ENCODE results near the gene SPO11. TPM values are rescaled to one million over a fixed set of nuclear protein-coding genes. Genes with fewer than 3 reads are reported as not detected.

The SPO11 gene
- not detected in 2 replicates for polyA plus RNA-seq
- not detected in 2 replicates for polyA minus RNA-seq

DNA sequence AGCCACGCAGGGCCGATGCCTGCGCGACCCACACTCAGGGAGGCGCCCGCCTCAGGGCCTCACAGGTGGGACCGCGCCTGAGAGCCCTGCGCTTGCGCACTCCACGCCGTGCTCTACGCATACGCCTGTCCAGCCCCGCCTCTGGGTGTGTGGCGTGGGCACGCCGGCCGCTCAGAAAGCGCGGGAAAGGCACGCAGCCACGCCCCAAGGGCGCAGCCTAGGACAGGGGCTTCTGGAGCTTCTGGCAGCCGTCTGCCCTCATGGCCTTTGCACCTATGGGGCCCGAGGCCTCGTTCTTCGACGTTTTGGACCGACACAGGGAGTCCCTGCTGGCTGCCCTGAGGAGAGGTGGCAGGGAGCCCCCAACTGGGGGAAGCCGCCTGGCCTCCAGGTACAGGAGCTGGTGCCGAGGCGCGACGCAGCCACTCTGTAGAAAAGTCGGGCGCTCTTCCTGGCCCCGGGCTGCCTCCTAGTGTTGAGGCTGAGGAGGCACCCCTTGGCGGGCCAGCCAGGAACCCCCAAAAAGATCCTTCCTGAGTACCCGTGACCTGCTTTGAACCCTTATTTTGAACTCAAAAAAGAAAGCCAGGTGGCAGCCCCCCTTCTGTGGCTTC, at the start of gene SPO11:
TSS of gene SPO11 (plus strand) at position 196 of the 614 bp plus-strand sequence. CDS start at position 261, 65 bp downstream.
- no peak for TF ChIP-seq SMC3 (conservative IDR thresholded peaks at IDR 0.05; ENCODE audit: poor library complexity)
- TF ChIP-seq CTCF (IDR thresholded peaks at IDR 0.05; ENCODE audit: poor library complexity, severe bottlenecking): no peak
- TF ChIP-seq EZH2 (IDR thresholded peaks at IDR 0.05; ENCODE audit: borderline replicate concordance, insufficient read depth, low read length, poor library complexity, severe bottlenecking): no peak
- no peak for TF ChIP-seq RAD21 (conservative IDR thresholded peaks at IDR 0.05)
- TF ChIP-seq POLR2AphosphoS5 (IDR thresholded peaks at IDR 0.05): no peak
- TF ChIP-seq, protein P1, sequence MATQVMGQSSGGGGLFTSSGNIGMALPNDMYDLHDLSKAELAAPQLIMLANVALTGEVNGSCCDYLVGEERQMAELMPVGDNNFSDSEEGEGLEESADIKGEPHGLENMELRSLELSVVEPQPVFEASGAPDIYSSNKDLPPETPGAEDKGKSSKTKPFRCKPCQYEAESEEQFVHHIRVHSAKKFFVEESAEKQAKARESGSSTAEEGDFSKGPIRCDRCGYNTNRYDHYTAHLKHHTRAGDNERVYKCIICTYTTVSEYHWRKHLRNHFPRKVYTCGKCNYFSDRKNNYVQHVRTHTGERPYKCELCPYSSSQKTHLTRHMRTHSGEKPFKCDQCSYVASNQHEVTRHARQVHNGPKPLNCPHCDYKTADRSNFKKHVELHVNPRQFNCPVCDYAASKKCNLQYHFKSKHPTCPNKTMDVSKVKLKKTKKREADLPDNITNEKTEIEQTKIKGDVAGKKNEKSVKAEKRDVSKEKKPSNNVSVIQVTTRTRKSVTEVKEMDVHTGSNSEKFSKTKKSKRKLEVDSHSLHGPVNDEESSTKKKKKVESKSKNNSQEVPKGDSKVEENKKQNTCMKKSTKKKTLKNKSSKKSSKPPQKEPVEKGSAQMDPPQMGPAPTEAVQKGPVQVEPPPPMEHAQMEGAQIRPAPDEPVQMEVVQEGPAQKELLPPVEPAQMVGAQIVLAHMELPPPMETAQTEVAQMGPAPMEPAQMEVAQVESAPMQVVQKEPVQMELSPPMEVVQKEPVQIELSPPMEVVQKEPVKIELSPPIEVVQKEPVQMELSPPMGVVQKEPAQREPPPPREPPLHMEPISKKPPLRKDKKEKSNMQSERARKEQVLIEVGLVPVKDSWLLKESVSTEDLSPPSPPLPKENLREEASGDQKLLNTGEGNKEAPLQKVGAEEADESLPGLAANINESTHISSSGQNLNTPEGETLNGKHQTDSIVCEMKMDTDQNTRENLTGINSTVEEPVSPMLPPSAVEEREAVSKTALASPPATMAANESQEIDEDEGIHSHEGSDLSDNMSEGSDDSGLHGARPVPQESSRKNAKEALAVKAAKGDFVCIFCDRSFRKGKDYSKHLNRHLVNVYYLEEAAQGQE (IDR thresholded peaks at IDR 0.05; ENCODE audit: borderline replicate concordance): no peak
- no peak for TF ChIP-seq MXI1 (conservative IDR thresholded peaks at IDR 0.05; ENCODE audit: poor library complexity, severe bottlenecking)
- TF ChIP-seq EP300 (conservative IDR thresholded peaks at IDR 0.05; ENCODE audit: poor library complexity, severe bottlenecking): no peak
- no peak for TF ChIP-seq TAF1 (IDR thresholded peaks at IDR 0.05; ENCODE audit: low read depth)
- H4K20me1 ChIP-seq (ENCODE audit: insufficient read depth): no peaks in the 10 kb centered on the region
- no peak within 1 kb of the TSS for H3K4me2 ChIP-seq (ENCODE audit: low read length)
- H3K9me3 ChIP-seq (ENCODE audit: low read length): no peaks in the 10 kb centered on the region
- no peaks in the 10 kb centered on the region for H3F3A ChIP-seq (ENCODE audit: insufficient read depth, low read length, poor library complexity, severe bottlenecking)
- no peak within 1 kb of the TSS for H3K4me3 ChIP-seq (ENCODE audit: low read length)
- no peaks in the 10 kb centered on the region for H3K79me2 ChIP-seq (replicated peaks; ENCODE audit: insufficient read depth, low read length)
- H3K9me2 ChIP-seq (ENCODE audit: insufficient read depth, low read length): no peaks in the 10 kb centered on the region
- H3K9ac ChIP-seq (ENCODE audit: low read length): no peak within 1 kb of the TSS
- no peaks in the 10 kb centered on the region for H3K36me3 ChIP-seq (ENCODE audit: insufficient read depth, low read length)
- H3K27me3 ChIP-seq (ENCODE audit: insufficient read depth, low read depth, low read length): no peaks in the 10 kb centered on the region
- no peak within 1 kb of the TSS for H2AFZ ChIP-seq (ENCODE audit: low read depth, low read length)
- H3K27ac ChIP-seq (ENCODE audit: low read length): no peak within 1 kb of the TSS

GRCh38 chr20:57280221-57280620, 49.4 kb upstream of the SPO11 start:
- H3K4me3 ChIP-seq (ENCODE audit: low read length): no peak overlapping the region
- no peaks in the 10 kb centered on the region for H3F3A ChIP-seq (ENCODE audit: insufficient read depth, low read length, poor library complexity, severe bottlenecking)
- H3K9me3 ChIP-seq (ENCODE audit: low read length): no peaks in the 10 kb centered on the region
- no peak overlapping the region for H3K27ac ChIP-seq (ENCODE audit: low read length)
- no peak overlapping the region for H2AFZ ChIP-seq (ENCODE audit: low read depth, low read length)
- TF ChIP-seq POLR2AphosphoS5 (IDR thresholded peaks at IDR 0.05) (no peak), SMC3 (conservative IDR thresholded peaks at IDR 0.05; ENCODE audit: poor library complexity) (no peak), CTCF (IDR thresholded peaks at IDR 0.05; ENCODE audit: poor library complexity, severe bottlenecking) (no peak), TAF1 (IDR thresholded peaks at IDR 0.05; ENCODE audit: low read depth) (no peak), EP300 (conservative IDR thresholded peaks at IDR 0.05; ENCODE audit: poor library complexity, severe bottlenecking) (no peak)
- TF ChIP-seq, protein P1 (IDR thresholded peaks at IDR 0.05; ENCODE audit: borderline replicate concordance): no peak
- no peaks in the 10 kb centered on the region for H3K27me3 ChIP-seq (ENCODE audit: insufficient read depth, low read depth, low read length)
- no peaks in the 10 kb centered on the region for H3K79me2 ChIP-seq (replicated peaks; ENCODE audit: insufficient read depth, low read length)
- no peaks in the 10 kb centered on the region for H3K36me3 ChIP-seq (ENCODE audit: insufficient read depth, low read length)
- no peak overlapping the region for H3K9ac ChIP-seq (ENCODE audit: low read length)
- no peak overlapping the region for H3K4me2 ChIP-seq (ENCODE audit: low read length)
- H4K20me1 ChIP-seq (ENCODE audit: insufficient read depth): no peaks in the 10 kb centered on the region
- H3K9me2 ChIP-seq (ENCODE audit: insufficient read depth, low read length): no peaks in the 10 kb centered on the region
